HepG2 (cell line): ENCODE measurements around the gene FUT3. TPM values are rescaled to one million over a fixed set of nuclear protein-coding genes. Genes with fewer than 3 reads are reported as not detected.

Source experiments
- JUN ChIP-seq: sonication (generic); formaldehyde crosslinking; IDR thresholded peaks from 2 replicates; pipeline ENCODE4 v1.4.0; 2020; ENCODE audit warnings: mild to moderate bottlenecking, missing genetic modification reagents
- SCMH1 ChIP-seq: sonication (generic); formaldehyde crosslinking; IDR thresholded peaks from 2 replicates; pipeline ENCODE4 v1.9.0; 2021; ENCODE audit warnings: missing genetic modification reagents, mild to moderate bottlenecking, borderline replicate concordance
- THYN1 ChIP-seq: sonication (generic); formaldehyde crosslinking; IDR thresholded peaks from 2 replicates; pipeline ENCODE4 v1.8.1; 2023; ENCODE audit warnings: low read depth, mild to moderate bottlenecking, moderate library complexity, missing genetic modification reagents, borderline replicate concordance
- ZNF225 ChIP-seq: sonication (generic); formaldehyde crosslinking; IDR thresholded peaks from 2 replicates; pipeline ENCODE4 v1.4.0; 2020; ENCODE audit warnings: mild to moderate bottlenecking, missing genetic modification reagents
- ZNF296 ChIP-seq: sonication (generic); formaldehyde crosslinking; conservative IDR thresholded peaks from 2 replicates; pipeline ENCODE4 v1.5.0; 2020; ENCODE audit warnings: mild to moderate bottlenecking, missing genetic modification reagents
- ZNF431 ChIP-seq: sonication (generic); formaldehyde crosslinking; IDR thresholded peaks from 2 replicates; pipeline ENCODE4 v1.9.0; 2022; ENCODE audit warnings: missing genetic modification reagents, low read depth, mild to moderate bottlenecking, borderline replicate concordance
- ZNF556 ChIP-seq: sonication (generic); formaldehyde crosslinking; IDR thresholded peaks from 2 replicates; pipeline ENCODE4 v1.4.0; 2020; ENCODE audit warnings: mild to moderate bottlenecking, missing genetic modification reagents, borderline replicate concordance
- ZNF709 ChIP-seq: sonication (generic); formaldehyde crosslinking; IDR thresholded peaks from 2 replicates; pipeline ENCODE4 v1.5.0; 2020; ENCODE audit warnings: mild to moderate bottlenecking, missing genetic modification reagents
- ZNF850 ChIP-seq: sonication (generic); formaldehyde crosslinking; conservative IDR thresholded peaks from 2 replicates; pipeline ENCODE4 v1.9.0; 2021; ENCODE audit warnings: mild to moderate bottlenecking, missing genetic modification reagents
- polyA plus RNA-seq, 8 experiments: library from polyadenylated mRNA; depleted of rRNA in 3 of 8; stranded (reverse) in 7 of 8; unstranded in 1 of 8; fragments of >200 nt; fragmentation: Illumina TruSeq in 4 of 8; extraction: Trizol in 4 of 8; gene quantifications; 2 replicates each; pipeline versions ENCODE4 v1.2.1 to v1.2.3, GENCODE V29; 2011 to 2016; ENCODE audit warnings: low read depth in 4 of 8, missing spikeins in 1 of 8, mixed read lengths in 1 of 8; ENCODE audit not compliant: insufficient read depth in 1 of 8
- total RNA-seq, 5 experiments: library from RNA; depleted of rRNA; stranded (reverse); fragments of >200 nt; fragmentation: Illumina TruSeq; extraction: Trizol; gene quantifications; 2 replicates each; pipeline ENCODE4 v1.2.3, GENCODE V29; 2016; ENCODE audit warnings: low read depth in 1 of 5
- TF ChIP-seq, protein P1 (sequence below): sonication (generic); formaldehyde crosslinking; IDR thresholded peaks from 2 replicates; pipeline ENCODE4 v1.8.1; 2023; ENCODE audit warnings: missing genetic modification reagents, mild to moderate bottlenecking, borderline replicate concordance
- TF ChIP-seq, protein P2 (sequence below): sonication (generic); formaldehyde crosslinking; IDR thresholded peaks from 2 replicates; pipeline ENCODE4 v1.4.0; 2020; ENCODE audit warnings: mild to moderate bottlenecking, missing genetic modification reagents
- TF ChIP-seq, protein P3 (sequence below): sonication (generic); formaldehyde crosslinking; IDR thresholded peaks from 2 replicates; pipeline ENCODE4 v1.4.0; 2020; ENCODE audit warnings: missing genetic modification reagents
- TF ChIP-seq, protein P4 (sequence below): sonication (generic); formaldehyde crosslinking; IDR thresholded peaks from 2 replicates; pipeline ENCODE4 v1.4.0; 2020; ENCODE audit warnings: missing genetic modification reagents

The FUT3 gene
- total and polyA plus RNA-seq, 2 of the 13 experiments (the other 11 are each of a cell fraction or from before 2014, with no cell fraction given) = 0.53 to 1.1 TPM

DNA sequence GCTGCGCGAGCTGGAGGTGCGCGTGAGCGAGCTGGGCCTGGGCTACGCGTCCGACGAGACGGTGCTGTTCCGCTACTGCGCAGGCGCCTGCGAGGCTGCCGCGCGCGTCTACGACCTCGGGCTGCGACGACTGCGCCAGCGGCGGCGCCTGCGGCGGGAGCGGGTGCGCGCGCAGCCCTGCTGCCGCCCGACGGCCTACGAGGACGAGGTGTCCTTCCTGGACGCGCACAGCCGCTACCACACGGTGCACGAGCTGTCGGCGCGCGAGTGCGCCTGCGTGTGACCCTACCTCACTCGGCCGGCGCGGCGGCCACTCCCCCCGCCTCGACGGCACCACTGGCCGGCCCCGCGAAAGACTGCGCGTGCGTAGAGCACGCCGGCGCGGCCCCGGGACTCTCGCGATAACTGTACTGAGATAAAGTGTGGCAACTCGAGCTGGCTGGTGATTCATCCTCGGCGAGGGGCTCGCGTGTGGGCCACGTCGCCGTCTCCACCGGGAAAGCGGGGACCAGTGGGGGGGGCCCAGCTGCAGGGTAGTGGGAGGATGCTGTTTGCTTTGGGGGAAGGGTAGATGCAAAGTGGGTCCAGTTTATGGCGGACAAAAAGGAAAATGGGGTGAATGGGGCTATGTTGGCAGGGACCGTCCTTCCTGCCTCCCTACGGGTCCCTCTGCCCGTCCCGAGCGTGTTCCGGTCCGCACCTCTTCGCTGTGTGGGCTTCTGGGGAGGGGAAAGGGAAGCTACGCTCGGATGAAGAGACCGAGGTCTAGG is 23.2 kb downstream of the FUT3 start (continued):
- TF ChIP-seq, protein P1, sequence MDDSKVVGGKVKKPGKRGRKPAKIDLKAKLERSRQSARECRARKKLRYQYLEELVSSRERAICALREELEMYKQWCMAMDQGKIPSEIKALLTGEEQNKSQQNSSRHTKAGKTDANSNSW = peak; percentile 82; the same call in 1 of the 2 replicates
- TF ChIP-seq JUN (peak; percentile 94), ZNF850 (no peak), ZNF431 (CRISPR knock-in tag) (peak; percentile 78; the same call in 1 of the 2 replicates), THYN1 (no peak), ZNF556 (peak; percentile 52; the same call in 1 of the 2 replicates), ZNF225 (CRISPR knock-in tag) (no peak; the same call in 1 of the 2 replicates), ZNF296 (CRISPR knock-in tag) (no peak), ZNF709 (CRISPR knock-in tag) (peak; percentile 80), SCMH1 (CRISPR knock-in tag) (no peak)
- TF ChIP-seq, protein P2, sequence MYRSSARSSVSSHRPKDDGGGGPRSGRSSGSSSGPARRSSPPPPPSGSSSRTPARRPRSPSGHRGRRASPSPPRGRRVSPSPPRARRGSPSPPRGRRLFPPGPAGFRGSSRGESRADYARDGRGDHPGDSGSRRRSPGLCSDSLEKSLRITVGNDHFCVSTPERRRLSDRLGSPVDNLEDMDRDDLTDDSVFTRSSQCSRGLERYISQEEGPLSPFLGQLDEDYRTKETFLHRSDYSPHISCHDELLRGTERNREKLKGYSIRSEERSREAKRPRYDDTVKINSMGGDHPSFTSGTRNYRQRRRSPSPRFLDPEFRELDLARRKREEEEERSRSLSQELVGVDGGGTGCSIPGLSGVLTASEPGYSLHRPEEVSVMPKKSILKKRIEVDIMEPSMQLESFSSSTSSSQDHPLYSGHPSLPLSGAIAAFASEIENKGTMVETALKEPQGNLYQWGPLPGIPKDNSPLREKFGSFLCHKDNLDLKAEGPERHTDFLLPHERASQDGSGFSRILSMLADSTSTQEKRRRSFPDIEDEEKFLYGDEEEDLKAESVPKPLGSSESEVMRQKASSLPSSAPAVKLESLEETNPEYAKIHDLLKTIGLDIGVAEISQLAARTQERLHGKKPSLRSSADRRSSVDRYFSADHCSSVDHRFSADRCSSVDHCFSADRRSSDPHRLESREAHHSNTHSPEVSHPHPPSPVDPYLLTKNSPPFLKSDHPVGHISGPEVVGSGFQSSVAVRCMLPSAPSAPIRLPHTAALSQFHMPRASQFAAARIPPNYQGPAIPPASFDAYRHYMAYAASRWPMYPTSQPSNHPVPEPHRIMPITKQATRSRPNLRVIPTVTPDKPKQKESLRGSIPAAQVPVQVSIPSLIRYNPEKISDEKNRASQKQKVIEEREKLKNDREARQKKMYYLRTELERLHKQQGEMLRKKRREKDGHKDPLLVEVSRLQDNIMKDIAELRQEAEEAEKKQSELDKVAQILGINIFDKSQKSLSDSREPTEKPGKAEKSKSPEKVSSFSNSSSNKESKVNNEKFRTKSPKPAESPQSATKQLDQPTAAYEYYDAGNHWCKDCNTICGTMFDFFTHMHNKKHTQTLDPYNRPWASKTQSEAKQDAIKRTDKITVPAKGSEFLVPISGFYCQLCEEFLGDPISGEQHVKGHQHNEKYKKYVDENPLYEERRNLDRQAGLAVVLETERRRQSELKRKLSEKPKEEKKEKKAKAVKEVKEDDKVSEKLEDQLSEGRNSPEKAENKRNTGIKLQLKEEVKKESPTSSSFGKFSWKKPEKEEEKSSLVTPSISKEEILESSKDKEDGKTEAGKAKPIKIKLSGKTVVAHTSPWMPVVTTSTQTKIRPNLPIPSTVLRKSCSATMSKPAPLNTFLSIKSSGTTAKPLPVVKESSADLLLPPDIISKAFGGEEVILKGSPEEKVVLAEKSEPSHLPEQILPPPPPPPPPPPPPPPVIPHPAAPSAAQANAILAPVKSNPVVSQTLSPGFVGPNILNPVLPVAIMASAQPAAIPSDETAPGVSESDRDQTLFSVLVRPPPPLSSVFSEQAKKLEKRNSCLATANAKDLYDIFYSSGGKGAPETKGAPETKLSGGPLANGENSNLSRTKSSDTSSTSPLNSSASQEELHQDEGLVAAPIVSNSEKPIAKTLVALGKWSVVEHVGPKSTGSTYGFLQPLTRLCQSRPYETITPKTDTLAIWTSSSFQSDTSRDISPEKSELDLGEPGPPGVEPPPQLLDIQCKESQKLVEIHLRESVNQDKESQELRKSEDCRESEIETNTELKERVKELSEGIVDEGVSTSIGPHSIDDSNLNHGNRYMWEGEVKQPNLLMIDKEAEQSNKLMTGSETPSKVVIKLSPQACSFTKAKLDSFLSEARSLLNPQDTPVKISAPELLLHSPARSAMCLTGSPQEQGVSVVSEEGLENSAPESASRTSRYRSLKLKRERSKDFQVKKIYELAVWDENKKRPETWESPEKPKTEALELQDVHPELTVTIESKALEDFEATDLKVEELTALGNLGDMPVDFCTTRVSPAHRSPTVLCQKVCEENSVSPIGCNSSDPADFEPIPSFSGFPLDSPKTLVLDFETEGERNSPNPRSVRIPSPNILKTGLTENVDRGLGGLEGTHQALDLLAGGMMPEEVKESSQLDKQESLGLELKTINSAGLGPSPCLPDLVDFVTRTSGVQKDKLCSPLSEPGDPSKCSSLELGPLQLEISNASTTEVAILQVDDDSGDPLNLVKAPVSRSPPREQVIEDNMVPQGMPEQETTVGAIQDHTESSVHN = peak; percentile 84
- TF ChIP-seq, protein P3, sequence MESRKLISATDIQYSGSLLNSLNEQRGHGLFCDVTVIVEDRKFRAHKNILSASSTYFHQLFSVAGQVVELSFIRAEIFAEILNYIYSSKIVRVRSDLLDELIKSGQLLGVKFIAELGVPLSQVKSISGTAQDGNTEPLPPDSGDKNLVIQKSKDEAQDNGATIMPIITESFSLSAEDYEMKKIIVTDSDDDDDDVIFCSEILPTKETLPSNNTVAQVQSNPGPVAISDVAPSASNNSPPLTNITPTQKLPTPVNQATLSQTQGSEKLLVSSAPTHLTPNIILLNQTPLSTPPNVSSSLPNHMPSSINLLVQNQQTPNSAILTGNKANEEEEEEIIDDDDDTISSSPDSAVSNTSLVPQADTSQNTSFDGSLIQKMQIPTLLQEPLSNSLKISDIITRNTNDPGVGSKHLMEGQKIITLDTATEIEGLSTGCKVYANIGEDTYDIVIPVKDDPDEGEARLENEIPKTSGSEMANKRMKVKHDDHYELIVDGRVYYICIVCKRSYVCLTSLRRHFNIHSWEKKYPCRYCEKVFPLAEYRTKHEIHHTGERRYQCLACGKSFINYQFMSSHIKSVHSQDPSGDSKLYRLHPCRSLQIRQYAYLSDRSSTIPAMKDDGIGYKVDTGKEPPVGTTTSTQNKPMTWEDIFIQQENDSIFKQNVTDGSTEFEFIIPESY = 0 out of 2 replicates have a peak, but pooled peaks have one; percentile 6
- TF ChIP-seq, protein P4, sequence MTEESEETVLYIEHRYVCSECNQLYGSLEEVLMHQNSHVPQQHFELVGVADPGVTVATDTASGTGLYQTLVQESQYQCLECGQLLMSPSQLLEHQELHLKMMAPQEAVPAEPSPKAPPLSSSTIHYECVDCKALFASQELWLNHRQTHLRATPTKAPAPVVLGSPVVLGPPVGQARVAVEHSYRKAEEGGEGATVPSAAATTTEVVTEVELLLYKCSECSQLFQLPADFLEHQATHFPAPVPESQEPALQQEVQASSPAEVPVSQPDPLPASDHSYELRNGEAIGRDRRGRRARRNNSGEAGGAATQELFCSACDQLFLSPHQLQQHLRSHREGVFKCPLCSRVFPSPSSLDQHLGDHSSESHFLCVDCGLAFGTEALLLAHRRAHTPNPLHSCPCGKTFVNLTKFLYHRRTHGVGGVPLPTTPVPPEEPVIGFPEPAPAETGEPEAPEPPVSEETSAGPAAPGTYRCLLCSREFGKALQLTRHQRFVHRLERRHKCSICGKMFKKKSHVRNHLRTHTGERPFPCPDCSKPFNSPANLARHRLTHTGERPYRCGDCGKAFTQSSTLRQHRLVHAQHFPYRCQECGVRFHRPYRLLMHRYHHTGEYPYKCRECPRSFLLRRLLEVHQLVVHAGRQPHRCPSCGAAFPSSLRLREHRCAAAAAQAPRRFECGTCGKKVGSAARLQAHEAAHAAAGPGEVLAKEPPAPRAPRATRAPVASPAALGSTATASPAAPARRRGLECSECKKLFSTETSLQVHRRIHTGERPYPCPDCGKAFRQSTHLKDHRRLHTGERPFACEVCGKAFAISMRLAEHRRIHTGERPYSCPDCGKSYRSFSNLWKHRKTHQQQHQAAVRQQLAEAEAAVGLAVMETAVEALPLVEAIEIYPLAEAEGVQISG (CRISPR knock-in tag) = peak; percentile 70
